GM15510 (cell line): ENCODE measurements around the gene AIF1L.

Experiments used
- POLR2A ChIP-seq: IDR thresholded peaks from 3 replicates; pipeline ENCODE4 v1.6.1; 2011; ENCODE audit warnings: borderline replicate concordance; ENCODE audit not compliant: insufficient read length; ENCODE audit errors: extremely low read depth

Gene AIF1L

DNA sequence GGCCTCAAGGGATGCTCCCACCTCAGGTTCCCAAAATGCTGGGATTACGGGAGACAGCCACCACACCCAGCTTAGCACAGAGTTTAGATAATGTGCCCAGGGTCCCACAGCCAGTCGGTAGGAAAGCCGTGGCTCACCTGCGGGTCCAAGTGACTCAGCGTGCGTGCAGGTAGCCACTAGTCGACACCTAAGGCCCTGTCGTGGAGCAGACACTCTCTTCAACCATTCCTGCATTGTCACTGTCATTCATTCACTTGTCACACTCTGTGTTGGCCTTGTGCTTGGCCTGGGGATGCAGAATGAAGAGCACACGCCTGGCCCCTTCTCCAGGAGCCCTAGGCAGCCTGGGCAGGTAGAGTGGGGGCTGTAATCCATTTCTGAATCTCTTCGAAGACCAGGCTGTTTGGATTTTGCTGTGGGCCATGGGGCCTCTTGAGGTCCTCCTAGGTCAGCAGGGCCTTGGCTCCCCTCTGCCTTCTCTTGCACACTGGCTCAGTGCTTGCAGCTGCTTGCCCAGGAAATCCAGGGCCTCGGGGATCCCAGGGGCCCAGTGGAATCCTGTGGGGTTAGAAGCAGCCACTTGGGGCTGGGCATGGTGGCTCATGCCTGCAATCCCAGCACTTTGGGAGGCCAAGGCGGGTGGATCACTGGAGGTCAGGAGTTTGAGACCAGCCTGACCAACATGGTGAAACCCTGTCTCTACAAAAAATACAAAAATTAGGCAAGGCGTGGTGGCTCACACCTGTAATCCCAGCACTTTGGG is 6.1 kb upstream of the AIF1L start:
- TF ChIP-seq POLR2A = no peak

DNA sequence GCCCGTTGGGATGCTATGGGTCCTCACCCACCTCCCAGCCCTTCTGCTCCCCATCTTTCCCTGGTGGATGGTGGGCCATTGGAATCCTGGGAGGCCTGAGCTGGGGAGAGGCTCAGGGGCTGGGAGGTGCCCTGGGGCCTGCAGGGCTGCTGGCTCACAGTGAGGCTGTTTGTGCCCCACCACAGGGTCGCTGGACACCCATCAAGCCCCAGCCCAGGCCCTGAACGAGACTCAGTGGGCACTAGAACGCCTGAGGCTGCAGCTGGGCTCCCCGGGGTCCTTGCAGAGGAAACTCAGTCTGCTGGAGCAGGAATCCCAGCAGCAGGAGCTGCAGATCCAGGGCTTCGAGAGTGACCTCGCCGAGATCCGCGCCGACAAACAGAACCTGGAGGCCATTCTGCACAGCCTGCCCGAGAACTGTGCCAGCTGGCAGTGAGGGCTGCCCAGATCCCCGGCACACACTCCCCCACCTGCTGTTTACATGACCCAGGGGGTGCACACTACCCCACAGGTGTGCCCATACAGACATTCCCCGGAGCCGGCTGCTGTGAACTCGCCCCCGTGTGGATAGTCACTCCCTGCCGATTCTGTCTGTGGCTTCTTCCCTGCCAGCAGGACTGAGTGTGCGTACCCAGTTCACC is 4.9 kb upstream of the AIF1L start:
- no peak for TF ChIP-seq POLR2A

DNA sequence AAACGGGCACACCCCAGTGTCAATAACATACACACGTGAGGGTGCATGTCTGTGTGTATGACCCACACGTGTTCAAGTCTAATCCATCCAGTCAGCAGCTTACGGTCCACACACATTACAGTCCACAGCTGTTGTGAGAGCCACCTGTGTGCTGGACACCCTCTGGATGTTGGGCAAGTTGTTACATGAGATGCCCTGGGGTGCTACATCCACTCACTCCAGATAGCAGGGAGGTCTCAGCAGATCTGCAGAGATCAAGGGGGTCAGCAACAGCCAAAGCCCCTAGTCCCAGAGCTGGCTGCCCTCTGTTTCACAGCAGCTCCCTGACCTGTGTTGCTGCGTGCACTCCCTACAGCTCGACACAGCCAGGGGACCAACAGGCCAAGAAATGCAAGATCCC is 4.3 kb upstream of the AIF1L start:
- TF ChIP-seq POLR2A = no peak

DNA sequence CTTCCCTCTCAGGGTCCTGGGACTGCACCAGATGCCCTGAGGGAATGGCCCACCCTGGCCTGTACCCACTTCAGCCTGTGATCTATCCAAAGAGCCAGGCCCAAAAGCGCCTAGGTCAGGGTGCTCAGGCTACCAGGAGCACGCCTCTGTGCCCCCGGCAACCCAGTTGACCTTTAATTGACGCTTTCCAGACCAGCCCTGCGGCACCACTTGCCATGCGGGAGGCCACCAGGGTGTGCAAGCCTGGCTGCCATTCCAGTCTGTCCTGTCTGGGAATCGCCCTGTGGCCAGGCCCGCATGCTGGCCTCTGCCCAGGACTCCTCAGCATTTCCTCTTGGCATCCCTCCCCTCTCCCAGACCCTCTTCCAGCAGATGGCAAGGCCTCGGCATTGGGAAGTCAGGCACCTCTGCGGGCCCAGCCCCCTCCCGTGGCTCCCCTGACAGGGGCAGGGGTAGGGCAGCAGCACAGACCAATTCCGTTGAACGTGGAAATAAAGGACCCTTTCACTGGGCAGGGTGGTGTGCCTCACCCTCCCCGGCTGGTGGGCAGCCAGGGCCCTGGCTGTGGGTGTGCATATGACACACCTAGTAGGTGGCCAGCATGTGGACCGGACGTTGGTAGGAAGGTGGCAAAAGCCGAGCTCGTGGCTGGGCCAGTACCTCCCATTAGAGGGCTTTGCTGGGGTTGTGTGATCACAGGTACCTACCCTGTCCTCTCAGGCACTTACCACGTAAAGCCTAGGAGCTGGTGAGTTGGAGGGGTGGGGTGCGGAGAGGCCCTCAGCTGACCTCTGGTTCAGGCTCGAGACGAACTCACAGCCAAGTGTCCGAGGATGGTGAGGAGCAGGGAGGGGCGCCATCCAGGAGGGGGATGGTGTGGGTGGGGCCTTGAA is 3.5 kb upstream of the AIF1L start:
- no peak for TF ChIP-seq POLR2A

DNA sequence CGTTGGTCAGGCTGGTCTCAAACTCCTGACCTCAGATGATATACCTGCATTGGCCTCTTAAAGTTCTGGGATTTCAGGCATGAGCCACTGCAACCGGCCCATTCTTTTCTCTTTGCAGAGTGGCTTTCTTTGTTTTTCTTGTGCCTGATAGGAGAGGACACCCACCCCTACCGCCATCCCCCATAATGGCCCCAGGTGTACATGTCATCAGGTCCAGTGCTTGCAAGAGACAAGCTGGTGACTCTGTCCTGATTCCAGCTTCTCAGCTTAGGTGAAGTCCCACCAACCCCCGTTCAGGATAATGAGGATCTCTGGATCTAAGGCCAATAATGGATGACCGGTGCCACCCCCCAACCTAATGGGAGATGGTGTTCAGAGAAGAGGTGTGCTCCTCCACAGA is 2.3 kb upstream of the AIF1L start:
- TF ChIP-seq POLR2A = no peak

DNA sequence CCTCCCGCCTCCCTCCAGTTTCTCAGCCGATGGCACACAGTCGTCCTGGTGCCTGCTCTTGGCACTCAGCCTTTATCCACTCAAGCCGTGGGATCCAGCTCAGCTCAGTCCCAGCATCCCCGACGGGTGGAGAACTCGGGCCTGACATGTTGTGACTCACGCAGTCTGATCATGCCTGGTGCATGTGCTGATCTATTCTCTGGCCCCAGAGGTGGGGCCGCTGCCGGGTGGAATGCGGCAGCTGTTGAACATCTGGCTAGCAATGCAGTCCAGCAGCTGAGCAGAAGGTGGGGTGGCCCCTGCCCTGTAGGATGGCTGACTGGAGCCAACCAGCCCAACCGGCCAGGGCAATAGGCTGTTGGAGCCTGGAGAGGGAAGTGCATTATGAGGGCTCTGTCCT is 1.7 kb upstream of the AIF1L start:
- no peak for TF ChIP-seq POLR2A

DNA sequence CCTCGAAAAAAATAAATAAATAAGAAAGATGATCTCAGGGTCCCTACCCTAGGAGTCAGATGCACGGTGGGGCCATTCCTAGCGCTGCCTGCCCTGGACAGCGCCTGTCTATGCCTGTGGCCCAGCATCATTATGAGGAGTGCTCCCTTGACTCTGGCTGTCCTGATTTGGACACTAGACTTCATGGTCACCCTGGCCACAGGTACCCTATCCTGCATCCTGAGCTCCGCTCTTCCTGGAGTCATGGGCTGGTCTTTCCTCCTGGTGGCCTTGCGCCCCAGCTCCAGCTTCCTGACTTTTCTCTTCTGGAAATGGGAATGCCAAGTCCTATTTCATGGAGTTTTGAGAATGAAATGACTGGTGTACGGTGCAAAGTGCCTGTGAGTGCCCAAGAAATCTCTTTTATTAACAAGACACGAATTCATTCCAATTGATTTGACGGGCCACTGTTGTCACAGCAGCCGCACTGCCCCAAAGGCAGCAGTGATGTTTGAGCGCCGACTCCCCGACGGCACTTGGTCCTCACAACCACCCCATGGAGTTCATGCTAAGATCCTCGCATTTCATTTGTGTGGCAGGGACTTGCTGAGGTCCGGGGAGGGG is 564 bp upstream of the AIF1L start:
- no peak for TF ChIP-seq POLR2A

DNA sequence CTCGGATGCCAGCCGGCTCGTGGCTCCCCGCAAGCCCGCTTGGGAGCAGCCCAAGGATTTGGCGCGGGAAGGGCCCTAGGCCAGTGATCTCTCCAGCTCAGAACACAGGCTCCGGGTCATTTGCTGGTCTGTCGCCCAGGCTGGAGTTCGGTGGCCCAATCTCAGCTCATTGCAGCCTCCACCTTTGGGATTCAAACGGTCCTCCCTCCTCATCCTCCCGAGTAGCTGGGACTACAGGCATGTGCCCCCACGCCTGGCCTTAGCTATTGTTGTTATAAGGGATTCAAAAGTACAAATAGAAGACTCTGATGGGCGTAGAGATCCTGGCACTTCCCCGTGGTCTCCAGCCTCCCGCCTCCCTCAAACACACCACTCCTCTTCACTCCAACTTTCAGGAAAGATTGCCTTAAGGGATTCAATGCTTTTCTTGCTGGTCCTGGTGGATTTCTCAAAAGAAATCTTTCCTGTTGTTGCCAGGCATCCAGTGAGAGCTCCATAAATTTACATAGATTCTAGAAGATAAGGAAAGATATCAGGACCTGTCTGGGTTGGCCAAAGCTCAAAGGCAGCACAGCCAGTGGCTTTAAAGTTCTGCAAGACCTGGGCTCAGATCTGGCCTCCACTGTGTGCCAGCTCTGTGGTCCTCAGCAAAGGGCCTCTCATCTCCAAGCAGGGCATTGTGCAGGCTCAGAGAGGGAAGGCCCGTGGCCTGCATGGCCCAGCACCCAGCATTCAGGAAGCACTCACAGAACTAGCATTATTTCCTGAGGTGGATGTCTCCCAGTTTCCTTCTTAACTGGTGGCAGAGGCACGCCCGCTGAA is 1.0 kb downstream of the AIF1L start:
- no peak for TF ChIP-seq POLR2A

DNA sequence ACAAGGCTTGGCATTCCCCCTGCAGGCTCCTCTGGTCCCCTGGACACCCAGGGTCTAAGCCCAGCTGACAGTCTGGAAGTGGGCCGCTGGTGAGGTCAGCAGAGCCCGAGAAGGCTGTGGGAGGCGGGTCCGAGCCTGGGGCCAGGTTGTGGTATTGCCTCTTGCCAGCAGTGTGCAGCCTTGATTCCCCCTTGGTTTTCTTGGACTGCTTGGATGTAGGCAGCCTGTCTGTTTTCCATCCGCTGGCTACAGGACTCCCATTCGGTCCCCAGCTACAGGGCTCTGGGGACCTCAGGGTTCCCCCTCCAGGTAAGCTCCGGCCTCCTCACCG is 1.6 kb downstream of the AIF1L start:
- TF ChIP-seq POLR2A = no peak

DNA sequence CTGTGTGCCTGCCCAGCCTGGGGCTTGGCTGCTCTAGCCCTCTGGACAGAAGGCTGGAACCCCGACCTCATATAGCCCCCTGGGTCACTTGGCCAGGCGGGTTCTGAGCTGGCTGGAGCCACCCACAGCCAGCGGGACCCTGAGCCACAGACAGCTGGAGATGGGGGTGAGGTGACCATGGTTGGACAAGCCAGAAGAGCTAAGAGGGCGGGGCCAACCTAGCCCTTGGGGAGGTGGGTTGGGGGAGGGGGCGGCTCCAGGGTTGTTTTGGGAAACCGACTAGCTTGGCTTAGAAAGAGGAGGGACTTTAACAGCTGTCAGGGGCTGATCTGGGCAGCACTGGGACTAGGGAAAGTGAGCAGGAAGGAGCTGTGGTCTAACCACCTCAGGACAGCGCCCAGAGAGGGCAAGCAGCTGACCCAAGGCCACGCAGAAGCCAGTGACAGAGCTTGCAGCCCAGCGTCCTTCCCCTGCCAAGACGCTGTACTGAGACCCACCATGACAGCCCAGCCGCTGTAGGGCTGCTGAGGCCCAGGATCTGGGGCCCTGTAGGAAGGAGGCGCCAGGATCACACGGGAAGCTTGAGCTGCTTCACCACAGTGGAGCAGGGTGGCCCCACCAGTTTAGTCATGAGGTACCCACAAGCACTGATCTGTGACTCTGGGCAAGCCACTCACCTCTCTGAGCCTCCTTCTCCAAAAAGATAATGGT is 2.2 kb downstream of the AIF1L start:
- no peak for TF ChIP-seq POLR2A

DNA sequence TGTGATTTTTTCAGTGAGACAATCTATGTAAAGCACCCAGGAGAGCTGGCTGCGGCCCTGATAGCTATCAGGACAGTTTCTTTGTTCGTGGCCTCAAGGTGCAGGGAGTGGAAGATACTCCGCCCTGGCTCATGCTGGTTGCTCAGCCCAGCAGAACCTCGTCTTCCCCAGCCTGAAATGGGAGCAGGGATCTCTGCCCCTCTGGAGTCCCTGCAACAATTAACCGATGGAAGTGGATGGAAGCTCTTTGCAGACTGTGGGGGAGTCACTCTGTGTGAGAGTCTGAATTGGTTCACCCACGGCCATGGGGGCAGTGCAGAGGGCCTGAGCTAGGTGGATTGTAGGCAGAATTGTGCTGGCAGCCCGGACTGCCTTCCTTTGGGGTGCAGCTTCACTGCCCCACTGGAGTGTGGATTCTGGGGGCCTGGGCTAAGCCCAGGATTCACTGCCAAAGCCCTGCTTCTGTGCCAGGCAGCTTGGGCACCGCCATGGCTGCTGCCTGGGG is 2.8 kb downstream of the AIF1L start:
- TF ChIP-seq POLR2A = no peak

DNA sequence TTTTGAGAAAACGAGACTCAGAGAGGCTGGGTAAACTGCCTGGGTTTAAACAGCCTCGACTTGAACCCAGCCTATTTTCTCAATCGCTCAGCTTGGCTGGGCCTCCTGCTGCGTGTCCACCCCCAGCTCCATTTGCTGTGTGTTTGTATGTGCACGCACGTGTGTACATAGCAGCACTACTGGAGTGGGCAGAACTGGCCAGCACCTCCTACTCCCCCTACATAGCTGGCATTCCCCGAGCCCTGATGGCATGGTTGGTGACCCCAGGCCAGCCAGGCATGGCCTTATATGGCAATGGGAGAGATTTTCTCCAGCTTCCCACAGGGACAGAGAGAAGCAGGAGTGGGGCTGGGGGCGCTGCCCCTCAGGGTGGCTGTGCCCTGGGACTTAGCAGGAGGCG is 4.1 kb downstream of the AIF1L start:
- TF ChIP-seq POLR2A = no peak

DNA sequence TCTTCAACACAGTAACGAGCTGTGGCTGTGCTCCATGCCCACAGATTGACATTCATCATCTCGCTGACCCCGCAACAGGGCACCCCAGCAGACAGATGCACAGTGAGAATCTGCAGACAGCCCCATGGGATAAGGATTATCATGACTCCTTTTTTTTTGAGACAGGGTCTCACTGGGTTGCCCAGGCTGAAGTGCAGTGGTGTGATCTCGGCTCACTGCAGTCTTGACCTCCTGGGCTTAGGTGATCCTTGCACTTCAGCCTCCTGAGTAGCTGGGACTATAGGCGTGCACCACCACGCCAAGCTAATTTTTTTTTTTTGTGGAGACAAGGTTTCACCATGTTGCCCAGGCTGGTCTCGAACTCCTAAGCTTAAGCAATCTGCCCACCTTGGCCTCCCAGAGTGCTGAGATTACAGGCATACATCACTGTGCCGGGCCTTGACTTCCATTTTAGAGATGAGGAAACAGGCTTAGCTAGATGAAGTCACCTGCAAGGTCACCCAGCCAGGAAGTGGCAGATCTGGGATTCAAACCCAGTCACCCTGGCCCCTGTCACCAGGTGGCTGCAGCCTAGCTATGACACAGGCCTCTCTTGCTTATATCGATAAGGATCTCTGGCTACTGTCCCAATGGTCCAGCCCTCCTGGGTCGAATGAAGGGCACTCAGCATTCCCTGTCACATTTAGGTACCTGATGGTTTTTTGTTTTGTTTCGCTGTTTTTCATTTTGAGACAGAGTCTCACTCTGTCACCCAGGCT is 5.1 kb downstream of the AIF1L start:
- TF ChIP-seq POLR2A = no peak
